SK-N-SH (cell line): ENCODE results near the gene ARHGAP42. TPM values are rescaled to one million over a fixed set of nuclear protein-coding genes. Genes with fewer than 3 reads are reported as not detected.

Source experiments
- CTCF ChIA-PET: fragments of 300-600, 350-600 bp; formaldehyde crosslinking; extraction: SDS; loops from one replicate; lab custom pipeline; 2021; lab: Yijun Ruan, JAX
- POLR2A ChIA-PET: fragments of 350-600 bp; sonication (Branson Sonifier 250); formaldehyde crosslinking; extraction: SDS; loops from one replicate; lab custom pipeline; 2020; ENCODE audit warnings: antibody characterized with exemption, inconsistent platforms; lab: Yijun Ruan, JAX
- DNase-seq: peaks from one replicate; pipeline ENCODE4 v3.0.0; 2012
- H2AFZ ChIP-seq: fragments of 200-600 bp; sonication (generic); 2 replicates; pipeline ENCODE4 v1.8.1; 2016; ENCODE audit warnings: antibody characterized with exemption, mild to moderate bottlenecking, low read depth
- H3F3A ChIP-seq: fragments of 200-600 bp; sonication (generic); replicated peaks from 2 replicates; pipeline ENCODE3; 2016; ENCODE audit warnings: antibody characterized with exemption, mild to moderate bottlenecking; ENCODE audit not compliant: insufficient read depth
- H3K27ac ChIP-seq, 2 experiments: fragments of 200-500 bp in 1 of 2; fragments of 200-600 bp in 1 of 2; sonication (Bioruptor generic) in 1 of 2; sonication (generic), shearing (Covaris generic) in 1 of 2; 2 replicates each; pipeline versions ENCODE4 v1.5.1 to v1.6.1; 2014 to 2016; ENCODE audit warnings: low read depth in 2 of 2, inconsistent platforms in 1 of 2, low read length in 1 of 2, mild to moderate bottlenecking in 1 of 2, mixed read lengths in 1 of 2
- H3K27me3 ChIP-seq: fragments of 200-600 bp; sonication (generic), shearing (Covaris generic); 2 replicates; pipeline ENCODE4 v1.6.1; 2016; ENCODE audit warnings: mixed run types; ENCODE audit not compliant: insufficient read depth
- H3K36me3 ChIP-seq, 2 experiments: fragments of 200-500 bp in 1 of 2; fragments of 200-600 bp in 1 of 2; sonication (Bioruptor generic) in 1 of 2; sonication (generic) in 1 of 2; replicated peaks in 1 of 2; 2 replicates each; pipeline versions ENCODE3 to v1.5.1; 2014 to 2016; ENCODE audit warnings: low read length in 1 of 2, mild to moderate bottlenecking in 1 of 2; ENCODE audit not compliant: insufficient read depth in 2 of 2, control insufficient read depth in 1 of 2
- H3K4me1 ChIP-seq, 2 experiments: fragments of 200-500 bp in 1 of 2; fragments of 200-600 bp in 1 of 2; sonication (Bioruptor generic) in 1 of 2; sonication (generic), shearing (Covaris generic) in 1 of 2; 2 replicates each; pipeline versions ENCODE4 v1.5.1 to v1.6.1; 2014 to 2016; ENCODE audit warnings: low read depth in 1 of 2, low read length in 1 of 2, mixed run types in 1 of 2; ENCODE audit not compliant: insufficient read depth in 2 of 2, control insufficient read depth in 1 of 2
- H3K4me2 ChIP-seq: fragments of 200-600 bp; sonication (generic), shearing (Covaris generic); 2 replicates; pipeline ENCODE4 v1.6.1; 2017; ENCODE audit warnings: mixed run types
- H3K4me3 ChIP-seq, 2 experiments: fragments of 200-500 bp in 1 of 2; fragments of 200-600 bp in 1 of 2; sonication (Bioruptor generic) in 1 of 2; sonication (generic), shearing (Covaris generic) in 1 of 2; 2 replicates each; pipeline versions ENCODE4 v1.5.1 to v1.8.1; 2014 to 2016; ENCODE audit warnings: low read depth in 2 of 2, inconsistent platforms in 1 of 2, low read length in 1 of 2, mild to moderate bottlenecking in 1 of 2, mixed read lengths in 1 of 2, moderate library complexity in 1 of 2
- H3K79me2 ChIP-seq: fragments of 200-600 bp; sonication (generic); 2 replicates; pipeline ENCODE4 v1.8.1; 2017; ENCODE audit warnings: mild to moderate bottlenecking; ENCODE audit not compliant: insufficient read depth
- H3K9ac ChIP-seq: fragments of 200-600 bp; sonication (generic); 2 replicates; pipeline ENCODE4 v1.6.1; 2017; ENCODE audit warnings: mixed run types
- H3K9me2 ChIP-seq: fragments of 200-600 bp; sonication (generic); 2 replicates; pipeline ENCODE4 v1.6.1; 2017; ENCODE audit warnings: mixed run types
- H3K9me3 ChIP-seq: fragments of 200-600 bp; sonication (generic); 2 replicates; pipeline ENCODE4 v1.6.1; 2017; ENCODE audit warnings: mixed run types, mild to moderate bottlenecking, moderate library complexity
- H4K20me1 ChIP-seq: fragments of 200-600 bp; sonication (generic); 2 replicates; pipeline ENCODE4 v1.6.1; 2017; ENCODE audit warnings: mild to moderate bottlenecking, mixed run types; ENCODE audit not compliant: insufficient read depth
- FOXJ3 ChIP-seq: sonication (generic); formaldehyde crosslinking; IDR thresholded peaks from 2 replicates; pipeline ENCODE4 v1.5.1; 2020; ENCODE audit warnings: mild to moderate bottlenecking, missing genetic modification reagents
- MXI1 ChIP-seq: IDR thresholded peaks from 2 replicates; pipeline ENCODE4 v1.6.1; 2012; ENCODE audit warnings: mild to moderate bottlenecking, low read depth, low read length, improper control_type of control experiment
- NFIC ChIP-seq: IDR thresholded peaks from 2 replicates; pipeline ENCODE4 v1.4.0; 2012; ENCODE audit warnings: borderline replicate concordance
- RAD21 ChIP-seq: IDR thresholded peaks from 2 replicates; pipeline ENCODE4 v1.6.1; 2012; ENCODE audit warnings: mild to moderate bottlenecking, low read length
- REST ChIP-seq: IDR thresholded peaks from 2 replicates; pipeline ENCODE4 v1.6.1; 2012; ENCODE audit warnings: mild to moderate bottlenecking, low read depth, low read length, moderate library complexity
- RFX5 ChIP-seq: IDR thresholded peaks from 2 replicates; pipeline ENCODE4 v1.6.1; 2012; ENCODE audit warnings: mild to moderate bottlenecking, improper control_type of control experiment, low read length
- SIN3A ChIP-seq: IDR thresholded peaks from 2 replicates; pipeline ENCODE4 v1.6.1; 2012; ENCODE audit warnings: low read depth, mild to moderate bottlenecking, low read length, moderate library complexity, borderline replicate concordance
- SMC3 ChIP-seq: IDR thresholded peaks from 2 replicates; pipeline ENCODE4 v1.6.1; 2012; ENCODE audit warnings: low read depth, low read length, improper control_type of control experiment
- TCF12 ChIP-seq: IDR thresholded peaks from 2 replicates; pipeline ENCODE4 v1.4.0; 2012
- WGBS: methylation state at CpG from one replicate; pipeline ENCODE4 v1.1.6; 2017; ENCODE audit warnings: low lambda C conversion rate; 5-methylcytosine and 5-hydroxymethylcytosine counted together
- polyA plus RNA-seq, 3 experiments: library from polyadenylated mRNA; depleted of rRNA; stranded (reverse); fragments of >200 nt; gene quantifications; 2 replicates each; pipeline ENCODE4 v1.2.3, GENCODE V29; 2012
- TF ChIP-seq, protein P1 (sequence below): fragments of 200-600 bp; sonication (generic); IDR thresholded peaks from 2 replicates; pipeline ENCODE4 v1.6.1; 2017; ENCODE audit warnings: antibody characterized with exemption, mild to moderate bottlenecking, moderate library complexity
- TF ChIP-seq, protein P2 (sequence below): IDR thresholded peaks from 2 replicates; pipeline ENCODE4 v1.4.0; 2012; ENCODE audit warnings: low read depth

ARHGAP42 gene
- polyA plus RNA-seq, 1 of the 3 experiments (the other 2 are of a cell fraction): 0.02 TPM

- TF ChIP-seq, protein P1, sequence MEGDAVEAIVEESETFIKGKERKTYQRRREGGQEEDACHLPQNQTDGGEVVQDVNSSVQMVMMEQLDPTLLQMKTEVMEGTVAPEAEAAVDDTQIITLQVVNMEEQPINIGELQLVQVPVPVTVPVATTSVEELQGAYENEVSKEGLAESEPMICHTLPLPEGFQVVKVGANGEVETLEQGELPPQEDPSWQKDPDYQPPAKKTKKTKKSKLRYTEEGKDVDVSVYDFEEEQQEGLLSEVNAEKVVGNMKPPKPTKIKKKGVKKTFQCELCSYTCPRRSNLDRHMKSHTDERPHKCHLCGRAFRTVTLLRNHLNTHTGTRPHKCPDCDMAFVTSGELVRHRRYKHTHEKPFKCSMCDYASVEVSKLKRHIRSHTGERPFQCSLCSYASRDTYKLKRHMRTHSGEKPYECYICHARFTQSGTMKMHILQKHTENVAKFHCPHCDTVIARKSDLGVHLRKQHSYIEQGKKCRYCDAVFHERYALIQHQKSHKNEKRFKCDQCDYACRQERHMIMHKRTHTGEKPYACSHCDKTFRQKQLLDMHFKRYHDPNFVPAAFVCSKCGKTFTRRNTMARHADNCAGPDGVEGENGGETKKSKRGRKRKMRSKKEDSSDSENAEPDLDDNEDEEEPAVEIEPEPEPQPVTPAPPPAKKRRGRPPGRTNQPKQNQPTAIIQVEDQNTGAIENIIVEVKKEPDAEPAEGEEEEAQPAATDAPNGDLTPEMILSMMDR: no peak
- TF ChIP-seq TCF12: no peak
- no peak for TF ChIP-seq NFIC
- no peak for TF ChIP-seq REST
- TF ChIP-seq SIN3A: no peak
- TF ChIP-seq RAD21: no peak
- TF ChIP-seq, all 33 proteins: peak for 0
These were observed 69.5 kb downstream of the ARHGAP42 start (continued) for GRCh38 chr11:100756559-100756958.

DNA sequence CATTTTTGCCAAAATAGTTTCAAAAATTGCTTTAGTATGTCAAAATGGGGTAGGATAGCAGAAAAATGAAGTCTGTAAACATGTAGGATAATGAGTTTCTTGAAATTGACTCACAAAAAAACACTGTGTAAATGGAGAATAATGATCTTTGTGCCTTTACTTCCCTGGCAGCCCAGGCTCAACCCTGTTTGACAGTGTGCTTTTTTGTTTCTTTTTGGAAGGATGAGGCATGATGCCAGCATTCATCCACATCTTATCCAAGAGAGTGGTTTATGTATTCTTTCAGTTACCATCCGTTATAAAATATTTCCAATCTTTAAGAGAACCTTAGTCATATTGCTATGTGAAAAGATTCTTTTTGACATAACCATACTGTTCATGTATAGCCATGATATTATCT is 70.6 kb downstream of the ARHGAP42 start:
- H4K20me1 ChIP-seq: no peaks in the 10 kb centered on the region
- H3K4me3 ChIP-seq: no peak overlapping the region
- H3K9me2 ChIP-seq: no peaks in the 10 kb centered on the region
- H3K9ac ChIP-seq: no peak overlapping the region
- no peaks in the 10 kb centered on the region for H3K36me3 ChIP-seq
- no peaks in the 10 kb centered on the region; a peak in 1 of 4 replicates for H3K4me1 ChIP-seq
- H3K27ac ChIP-seq: no peak overlapping the region
- H3K79me2 ChIP-seq: no peaks in the 10 kb centered on the region
- H2AFZ ChIP-seq: no peak overlapping the region
- H3F3A ChIP-seq: no peaks in the 10 kb centered on the region
- TF ChIP-seq, protein P2, sequence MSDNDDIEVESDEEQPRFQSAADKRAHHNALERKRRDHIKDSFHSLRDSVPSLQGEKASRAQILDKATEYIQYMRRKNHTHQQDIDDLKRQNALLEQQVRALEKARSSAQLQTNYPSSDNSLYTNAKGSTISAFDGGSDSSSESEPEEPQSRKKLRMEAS: no peak
- TF ChIP-seq MXI1 (no peak), RFX5 (no peak), FOXJ3 (CRISPR knock-in tag) (no peak), REST (no peak), SMC3 (no peak)
- 8% methylated on average over 1 of the region's 1 CpG for WGBS
- POLR2A ChIA-PET: no interaction called here
- H3K9me3 ChIP-seq: no peaks in the 10 kb centered on the region
- no peaks in the 10 kb centered on the region; the same call in 1 of the 2 replicates for H3K27me3 ChIP-seq
- H3K4me2 ChIP-seq: no peak overlapping the region
- no peak for DNase-seq
- CTCF ChIA-PET: no interaction called here
